Tibial nerve (tissue), 4 donors: ENCODE results near the gene ACTL10.

Source experiments
- EP300 ChIP-seq, 2 donors: sonication (generic); formaldehyde crosslinking; IDR thresholded peaks; one replicate each; pipeline ENCODE4 v1.6.1; 2017; ENCODE audit warnings: antibody characterized with exemption in 2 of 2, mild to moderate bottlenecking in 1 of 2
- POLR2A ChIP-seq, 2 donors: fragments of 450-650 bp; IDR thresholded peaks; one replicate each; pipeline ENCODE4 v1.6.1; 2017; ENCODE audit warnings: antibody characterized with exemption in 2 of 2, mild to moderate bottlenecking in 2 of 2, moderate library complexity in 2 of 2
- TF ChIP-seq, protein P1 (sequence below), 5 experiments: fragments of 200-600 bp in 3 of 5; fragments of 450-650 bp in 2 of 5; sonication (generic) in 3 of 5; IDR thresholded peaks; one replicate each; pipeline ENCODE4 v1.5.1; 2016 to 2019; ENCODE audit warnings: antibody characterized with exemption in 5 of 5, mild to moderate bottlenecking in 3 of 5, moderate library complexity in 2 of 5

GRCh38 chr20:33686100-33686983 lies 19.6 kb downstream of the ACTL10 start, which contains the start of gene E2F1:
- TF ChIP-seq, protein P1, sequence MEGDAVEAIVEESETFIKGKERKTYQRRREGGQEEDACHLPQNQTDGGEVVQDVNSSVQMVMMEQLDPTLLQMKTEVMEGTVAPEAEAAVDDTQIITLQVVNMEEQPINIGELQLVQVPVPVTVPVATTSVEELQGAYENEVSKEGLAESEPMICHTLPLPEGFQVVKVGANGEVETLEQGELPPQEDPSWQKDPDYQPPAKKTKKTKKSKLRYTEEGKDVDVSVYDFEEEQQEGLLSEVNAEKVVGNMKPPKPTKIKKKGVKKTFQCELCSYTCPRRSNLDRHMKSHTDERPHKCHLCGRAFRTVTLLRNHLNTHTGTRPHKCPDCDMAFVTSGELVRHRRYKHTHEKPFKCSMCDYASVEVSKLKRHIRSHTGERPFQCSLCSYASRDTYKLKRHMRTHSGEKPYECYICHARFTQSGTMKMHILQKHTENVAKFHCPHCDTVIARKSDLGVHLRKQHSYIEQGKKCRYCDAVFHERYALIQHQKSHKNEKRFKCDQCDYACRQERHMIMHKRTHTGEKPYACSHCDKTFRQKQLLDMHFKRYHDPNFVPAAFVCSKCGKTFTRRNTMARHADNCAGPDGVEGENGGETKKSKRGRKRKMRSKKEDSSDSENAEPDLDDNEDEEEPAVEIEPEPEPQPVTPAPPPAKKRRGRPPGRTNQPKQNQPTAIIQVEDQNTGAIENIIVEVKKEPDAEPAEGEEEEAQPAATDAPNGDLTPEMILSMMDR (IDR thresholded peaks at IDR 0.05): peak; percentile 38 to 80 (median 49)
- TF ChIP-seq POLR2A (IDR thresholded peaks at IDR 0.05) (peak in 1 of 2 donors; percentile 19), EP300 (IDR thresholded peaks at IDR 0.05) (peak in 1 of 2 donors; percentile 53)
